SK-MEL-5 (cell line): ENCODE data around the gene TRAPPC10. TPM values are rescaled to one million over a fixed set of nuclear protein-coding genes. Genes with fewer than 3 reads are reported as not detected.

Source experiments
- small RNA-seq, 2 experiments: library from RNA; depleted of rRNA; stranded (forward); fragments of <200 nt; gene quantifications; one replicate each; pipeline ENCODE3, GENCODE V24; 2014
- total RNA-seq: library from RNA; depleted of rRNA; stranded (reverse); fragments of >200 nt; shearing (Covaris generic); gene quantifications from 2 replicates; pipeline ENCODE4 v1.2.3, GENCODE V29; 2014; rRNA removed

The TRAPPC10 gene
- total RNA-seq, 1 experiment from 2014 or later: 24.3 TPM

Small RNAs within 50 kb of the gene (small RNA-seq; reads per million reads assigned to genes)
- 0 reads per million in 2 experiments for gene RNU6-1150P

Other genes with a start within 250 kb of the TRAPPC10 start
- 48.2 and 50.4 TPM in 2 replicates for gene CSTB, start 236.0 kb upstream of the TRAPPC10 start, total RNA-seq
- 23.1 and 25.7 TPM in 2 replicates for gene RRP1, start 222.7 kb upstream of the TRAPPC10 start, total RNA-seq
- gene AGPAT3, start 147.1 kb upstream of the TRAPPC10 start, total RNA-seq: 22.0 and 22.5 TPM in 2 replicates
- gene PWP2, start 95.1 kb downstream of the TRAPPC10 start, total RNA-seq: 28.2 and 34.0 TPM in 2 replicates
- gene GATD3, start 121.4 kb downstream of the TRAPPC10 start, total RNA-seq: 30.8 and 39.1 TPM in 2 replicates
- 0.05 and 0.29 TPM in 2 replicates for gene ICOSLG, start 228.6 kb downstream of the TRAPPC10 start, total RNA-seq
- not detected in 2 replicates for gene DNMT3L, start 249.6 kb downstream of the TRAPPC10 start, total RNA-seq